ENCODE results near the gene PRKAA1. TPM values are rescaled to one million over a fixed set of nuclear protein-coding genes. Genes with fewer than 3 reads are reported as not detected.

The PRKAA1 gene
- total RNA-seq, 4 donors from 2014 or later, result 70.1 to 85.0 (median 78.6) TPM

DNA sequence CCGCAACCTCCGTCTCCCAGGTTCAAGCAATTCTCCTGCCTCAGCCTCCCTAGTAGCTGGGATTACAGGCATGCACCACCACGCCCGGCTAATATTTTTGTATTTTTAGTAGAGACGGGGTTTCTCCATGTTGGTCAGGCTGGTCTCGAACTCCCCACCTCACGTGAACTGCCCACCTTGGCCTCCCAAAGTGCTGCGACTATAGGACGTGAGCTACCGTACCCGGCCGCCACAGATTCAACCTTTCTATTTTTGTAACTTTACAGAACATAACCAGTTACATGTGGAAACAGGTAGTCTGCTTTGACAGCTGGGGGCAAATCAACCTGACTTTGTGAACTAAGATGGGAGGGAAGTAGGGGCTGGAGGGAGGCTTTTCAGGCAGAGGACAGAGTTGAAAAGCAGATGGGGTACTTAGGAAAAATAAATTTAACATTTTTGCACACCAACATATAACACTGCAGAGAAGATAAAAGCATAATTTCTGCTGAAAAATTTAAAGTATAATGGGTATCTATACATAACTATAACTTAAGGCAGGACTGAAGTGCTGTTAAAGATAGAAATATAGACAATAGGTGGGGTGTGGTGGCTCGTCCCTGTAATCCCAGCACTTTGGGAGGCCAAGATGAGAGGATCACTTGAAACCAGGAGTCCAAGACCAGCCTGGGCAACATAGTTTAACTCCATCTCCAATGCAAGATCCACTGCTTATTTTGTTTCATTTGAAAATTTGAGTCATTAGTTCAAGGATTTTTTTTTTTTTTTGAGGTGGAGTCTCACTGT, 31.8 kb upstream of the PRKAA1 start:
- TF ChIP-seq EP300 (IDR thresholded peaks at IDR 0.05) (no peak), POLR2A (IDR thresholded peaks at IDR 0.05; ENCODE audit: low read depth) (no peak), POLR2AphosphoS5 (IDR thresholded peaks at IDR 0.05) (no peak)
- TF ChIP-seq, protein P1, sequence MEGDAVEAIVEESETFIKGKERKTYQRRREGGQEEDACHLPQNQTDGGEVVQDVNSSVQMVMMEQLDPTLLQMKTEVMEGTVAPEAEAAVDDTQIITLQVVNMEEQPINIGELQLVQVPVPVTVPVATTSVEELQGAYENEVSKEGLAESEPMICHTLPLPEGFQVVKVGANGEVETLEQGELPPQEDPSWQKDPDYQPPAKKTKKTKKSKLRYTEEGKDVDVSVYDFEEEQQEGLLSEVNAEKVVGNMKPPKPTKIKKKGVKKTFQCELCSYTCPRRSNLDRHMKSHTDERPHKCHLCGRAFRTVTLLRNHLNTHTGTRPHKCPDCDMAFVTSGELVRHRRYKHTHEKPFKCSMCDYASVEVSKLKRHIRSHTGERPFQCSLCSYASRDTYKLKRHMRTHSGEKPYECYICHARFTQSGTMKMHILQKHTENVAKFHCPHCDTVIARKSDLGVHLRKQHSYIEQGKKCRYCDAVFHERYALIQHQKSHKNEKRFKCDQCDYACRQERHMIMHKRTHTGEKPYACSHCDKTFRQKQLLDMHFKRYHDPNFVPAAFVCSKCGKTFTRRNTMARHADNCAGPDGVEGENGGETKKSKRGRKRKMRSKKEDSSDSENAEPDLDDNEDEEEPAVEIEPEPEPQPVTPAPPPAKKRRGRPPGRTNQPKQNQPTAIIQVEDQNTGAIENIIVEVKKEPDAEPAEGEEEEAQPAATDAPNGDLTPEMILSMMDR (IDR thresholded peaks at IDR 0.05), result no peak
- intact Hi-C loops (cut with DNase I), result loop anchor here (5.0 kb wide), 1 partner anchor 73 kb away; the partner anchor contains the start of gene TTC33
- H3K27me3 ChIP-seq, result no peaks in the 10 kb centered on the region
- no peak overlapping the region for H3K4me3 ChIP-seq
- H3K27ac ChIP-seq (replicated peaks in 1 of 4), result no peak overlapping the region
- DNase-seq (ENCODE audit: extremely low spot score), result peak; percentile 53
- peaks cover 13 to 26% (median 18%) of the 10 kb centered on the region in 4 donors for H3K4me1 ChIP-seq
- peaks cover 65 to 87% (median 85%) of the 10 kb centered on the region in 4 donors for H3K36me3 ChIP-seq
- no peaks in the 10 kb centered on the region for H3K9me3 ChIP-seq
- 92% methylated on average over 13 of the region's 13 CpGs for WGBS

- H3K27ac ChIP-seq (replicated peaks in 1 of 4), result no peak overlapping the region
- intact Hi-C loops (cut with DNase I), result no loop called here
- no peak overlapping the region for H3K4me3 ChIP-seq
- WGBS, result 87% methylated on average over 3 of the region's 3 CpGs
- H3K36me3 ChIP-seq, result peaks cover 65 to 86% (median 85%) of the 10 kb centered on the region in 4 donors
- TF ChIP-seq EP300 (IDR thresholded peaks at IDR 0.05) (no peak), POLR2A (IDR thresholded peaks at IDR 0.05; ENCODE audit: low read depth) (no peak), POLR2AphosphoS5 (IDR thresholded peaks at IDR 0.05) (no peak)
- TF ChIP-seq, protein P1 (IDR thresholded peaks at IDR 0.05), result no peak
- DNase-seq (ENCODE audit: extremely low spot score), result peak; percentile 53
- no peaks in the 10 kb centered on the region for H3K27me3 ChIP-seq
- peaks cover 9 to 20% (median 14%) of the 10 kb centered on the region in 4 donors for H3K4me1 ChIP-seq
- no peaks in the 10 kb centered on the region for H3K9me3 ChIP-seq
Measured at GRCh38 chr5:40828690-40829661, 30.8 kb upstream of the PRKAA1 start.

DNA sequence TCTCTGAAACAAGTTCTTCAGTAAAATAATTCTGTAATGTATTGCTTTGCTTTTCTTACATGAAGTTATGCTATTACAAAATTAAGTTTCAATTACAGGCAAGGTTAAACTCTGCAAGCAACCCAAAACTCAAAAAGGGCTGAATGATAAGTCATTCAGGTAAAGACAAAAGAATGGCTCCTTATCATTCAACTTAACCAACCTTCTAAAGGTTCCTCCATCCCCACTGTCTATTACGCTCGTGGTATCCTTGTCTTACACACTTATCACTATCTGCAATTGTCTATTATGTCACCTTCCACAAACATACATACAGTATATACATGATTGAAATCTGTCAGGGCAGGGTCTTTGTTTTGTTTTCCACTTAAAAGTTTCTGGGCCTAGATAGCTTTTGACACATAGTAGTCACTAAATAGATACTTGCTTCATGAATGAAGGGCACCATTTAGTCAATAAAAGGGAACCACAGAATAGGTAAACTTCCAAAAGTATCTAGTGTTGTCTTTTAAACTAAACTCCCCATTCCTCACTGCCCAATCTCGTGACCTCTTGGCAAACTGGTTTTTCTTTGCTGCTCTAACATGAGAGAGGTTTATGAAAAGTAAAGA, 30.0 kb upstream of the PRKAA1 start:
- Histone ChIP-seq H3K27ac (replicated peaks in 1 of 4) (no peak overlapping the region), H3K4me1 (peaks cover 3 to 12% (median 6%) of the 10 kb centered on the region in 4 donors), H3K9me3 (no peaks in the 10 kb centered on the region), H3K36me3 (peaks cover 58 to 79% (median 77%) of the 10 kb centered on the region in 4 donors), H3K27me3 (no peaks in the 10 kb centered on the region), H3K4me3 (no peak overlapping the region)
- intact Hi-C loops (cut with DNase I), result no loop called here
- TF ChIP-seq EP300 (IDR thresholded peaks at IDR 0.05), result no peak
- TF ChIP-seq POLR2AphosphoS5 (IDR thresholded peaks at IDR 0.05), result no peak
- TF ChIP-seq POLR2A (IDR thresholded peaks at IDR 0.05; ENCODE audit: low read depth), result no peak
- TF ChIP-seq, protein P1 (IDR thresholded peaks at IDR 0.05), result no peak
- no peak for DNase-seq (ENCODE audit: extremely low spot score)
- WGBS, result 83% methylated on average over 3 of the region's 3 CpGs

GRCh38 chr5:40827188-40827977, 29.2 kb upstream of the PRKAA1 start:
- intact Hi-C loops (cut with DNase I), result no loop called here
- no peak for DNase-seq (ENCODE audit: extremely low spot score)
- no peaks in the 10 kb centered on the region for H3K27me3 ChIP-seq
- no peaks in the 10 kb centered on the region for H3K9me3 ChIP-seq
- no peak overlapping the region for H3K4me3 ChIP-seq
- H3K27ac ChIP-seq (replicated peaks in 1 of 4), result no peak overlapping the region
- peaks cover 0 to 4% (median under 1%) of the 10 kb centered on the region in 4 donors for H3K4me1 ChIP-seq
- TF ChIP-seq, protein P1 (IDR thresholded peaks at IDR 0.05), result no peak
- 86% methylated on average over 14 of the region's 14 CpGs for WGBS
- peaks cover 51 to 71% (median 70%) of the 10 kb centered on the region in 4 donors for H3K36me3 ChIP-seq

All from esophagus muscularis mucosa (tissue), 4 donors.